LoVo (cell line): ENCODE measurements around the gene UGT2A1.
"Not testable (repeated sequence)": the region's sequence is repeated elsewhere in the genome, so short reads cannot be mapped to it uniquely, and the experiment has no call there.

Experiments
- DNase-seq: peaks from one replicate; pipeline ENCODE4 v3.0.0-alpha.2; 2016; ENCODE audit warnings: low spot score

UGT2A1 gene

DNA sequence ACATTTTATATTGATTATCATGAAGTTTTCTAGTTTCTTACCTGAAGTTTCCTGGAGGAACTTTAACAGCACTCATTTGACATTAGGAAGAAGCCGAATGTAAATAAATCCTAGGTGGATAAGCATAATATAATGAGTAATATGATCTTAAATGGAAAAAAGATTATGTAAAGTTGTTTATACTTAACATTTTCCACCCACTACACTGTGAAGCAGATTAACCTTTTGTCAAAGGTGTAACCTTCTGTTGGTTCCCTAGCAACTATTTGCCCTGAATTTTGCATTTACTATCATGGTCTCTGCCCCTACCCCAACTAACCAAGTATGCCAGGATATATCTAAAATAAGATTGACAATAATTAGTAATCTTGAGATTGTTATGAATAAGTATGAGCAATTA is at the start of gene UGT2A1:
Gene UGT2A1 (minus strand): TSS at position 101 of the 400 bp plus-strand sequence. CDS start 5,603 bp downstream, outside the sequence.
- no peak for DNase-seq

GRCh38 chr4:69702201-69702600 is 49.2 kb upstream of the UGT2A1 start:
- DNase-seq: no peak

DNA sequence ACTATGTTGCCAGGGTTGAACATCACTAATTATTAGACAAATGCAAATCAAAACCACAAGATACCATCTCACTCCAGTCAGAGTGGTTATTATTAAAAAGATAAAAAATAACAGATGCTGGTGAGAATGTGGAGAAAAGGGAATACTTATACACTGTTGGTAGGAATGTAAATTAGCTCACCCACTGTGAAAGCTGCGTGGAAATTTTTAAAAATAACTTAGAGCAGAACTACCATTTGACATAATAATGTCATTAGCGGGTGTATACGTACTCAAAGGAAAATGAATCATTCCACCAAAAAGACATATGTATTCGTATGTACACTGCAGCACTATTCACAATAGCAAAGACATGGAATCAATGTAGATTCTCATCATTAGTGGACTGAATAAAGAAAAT is 48.6 kb upstream of the UGT2A1 start:
- no peak for DNase-seq

DNA sequence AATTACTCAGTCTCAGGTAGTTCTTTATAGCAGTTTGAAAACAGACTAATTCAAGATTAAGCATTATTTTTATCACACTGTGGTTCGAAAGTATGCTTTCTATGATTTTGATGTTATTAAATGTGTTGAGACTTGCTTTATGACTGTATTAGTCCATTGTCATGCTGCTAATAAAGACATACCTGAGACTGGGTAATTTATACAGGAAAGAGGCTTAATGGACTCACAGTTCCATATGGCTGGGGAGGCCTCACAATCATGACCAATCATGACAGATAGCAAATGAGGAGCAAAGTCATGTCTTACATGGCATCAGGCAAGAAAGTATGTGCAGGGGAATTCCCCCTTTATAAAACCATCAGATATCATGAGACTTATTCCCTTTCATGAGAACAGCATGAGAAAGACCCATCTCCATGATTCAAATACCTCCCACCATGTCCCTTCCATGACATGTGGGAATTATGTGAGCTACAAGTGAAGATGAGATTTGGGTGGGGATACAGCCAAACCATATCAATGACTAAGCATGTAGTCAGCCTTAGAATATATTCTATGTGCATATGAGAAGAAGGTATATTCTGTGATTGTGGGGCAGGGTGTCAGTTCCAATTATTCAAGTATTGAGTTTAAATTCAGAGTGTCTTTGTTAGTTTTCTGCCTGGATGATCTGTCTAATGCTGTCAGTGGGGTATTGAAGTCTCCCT is 44.6 kb upstream of the UGT2A1 start:
- no peak for DNase-seq

GRCh38 chr4:69689599-69689998 is 36.6 kb upstream of the UGT2A1 start:
- peak; percentile 60 for DNase-seq

GRCh38 chr4:69684804-69685203 is 31.8 kb upstream of the UGT2A1 start:
- no peak for DNase-seq

DNA sequence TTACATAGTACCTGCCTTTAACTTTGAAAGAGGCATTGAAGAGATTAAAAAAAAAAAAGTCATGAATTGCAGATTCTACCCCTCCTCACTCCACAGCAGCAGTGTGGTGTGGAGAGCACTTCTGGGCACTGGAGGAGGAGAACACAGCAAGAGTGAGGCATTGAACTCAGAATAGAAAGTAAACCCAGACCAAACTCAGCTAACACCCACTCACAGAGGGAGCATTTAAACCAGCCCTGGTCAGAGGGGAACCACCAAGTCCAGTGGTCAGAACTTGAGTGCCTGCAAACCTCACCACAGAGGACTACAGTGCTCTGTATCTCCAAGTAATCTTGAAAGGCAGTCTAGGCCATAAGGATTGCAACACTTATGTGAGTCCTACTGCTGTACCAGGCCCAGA is 15.6 kb upstream of the UGT2A1 start:
- no peak for DNase-seq

DNA sequence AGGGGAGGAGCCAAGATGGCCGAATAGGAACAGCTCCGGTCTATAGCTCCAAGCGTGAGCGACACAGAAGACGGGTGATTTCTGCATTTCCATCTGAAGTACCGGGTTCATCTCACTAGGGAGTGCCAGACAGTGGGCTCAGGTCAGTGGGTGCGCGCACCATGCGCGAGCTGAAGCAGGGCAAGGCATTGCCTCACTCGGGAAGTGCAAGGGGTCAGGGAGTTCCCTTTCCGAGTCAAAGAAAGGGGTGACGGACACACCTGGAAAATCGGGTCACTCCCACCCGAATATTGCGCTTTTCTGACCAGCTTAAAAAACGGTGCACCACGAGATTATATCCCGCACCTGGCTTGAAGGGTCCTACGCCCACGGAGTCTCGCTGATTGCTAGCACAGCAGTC is 11.0 kb upstream of the UGT2A1 start:
- not testable (repeated sequence) for DNase-seq

- not testable (repeated sequence) for DNase-seq
These were observed 8.2 kb upstream of the UGT2A1 start for GRCh38 chr4:69661130-69661803.

- DNase-seq: no peak
These were observed 5.1 kb upstream of the UGT2A1 start for GRCh38 chr4:69658133-69658532.

DNA sequence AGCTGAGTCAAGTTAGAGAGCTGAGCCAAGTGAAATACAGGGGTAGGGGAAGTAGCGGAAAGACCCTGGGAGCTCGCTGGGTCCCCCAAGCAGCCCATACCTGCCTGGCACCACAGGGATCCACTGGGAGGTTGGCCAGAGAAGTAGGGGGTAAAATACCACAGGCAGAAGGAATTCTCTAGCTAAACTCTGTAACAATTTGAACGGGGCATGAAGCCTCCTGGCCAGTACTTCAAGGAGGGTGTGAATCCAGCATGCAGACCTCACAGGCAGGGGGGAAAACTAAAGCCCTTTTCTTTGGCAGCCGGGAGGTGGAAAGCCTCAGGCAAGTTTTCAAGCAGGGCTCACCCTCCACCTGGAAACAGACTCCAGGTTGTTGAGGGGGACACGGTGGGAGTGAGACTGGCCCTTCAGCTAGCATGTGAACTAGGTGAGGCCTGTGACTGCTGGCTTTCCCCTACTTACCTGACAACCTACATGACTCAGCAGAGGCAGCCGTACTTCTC is 3.7 kb upstream of the UGT2A1 start:
- DNase-seq: no peak

- DNase-seq: no peak
These were observed 2.2 kb downstream of the UGT2A1 start for GRCh38 chr4:69650872-69651271.

- no peak for DNase-seq
These were observed 3.4 kb downstream of the UGT2A1 start for GRCh38 chr4:69649629-69650028.

DNA sequence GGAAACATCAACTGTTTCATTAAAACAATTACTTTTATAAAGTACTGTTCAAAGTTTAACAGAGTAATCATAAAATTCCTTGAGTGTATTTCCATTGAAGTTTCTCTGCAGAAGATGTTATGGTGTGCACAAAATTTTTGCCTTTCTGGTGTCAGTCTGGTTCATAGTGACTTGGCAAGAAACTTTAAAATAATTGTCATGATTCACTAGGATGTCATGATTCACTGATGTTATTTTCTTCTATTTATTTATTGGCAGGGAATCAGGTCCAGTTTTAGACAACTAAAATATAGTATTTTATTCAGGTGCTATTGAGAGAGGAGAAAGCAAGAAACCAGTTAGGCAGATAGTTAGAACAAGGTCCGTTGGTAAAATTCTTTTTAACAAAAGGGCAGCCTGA is 3.8 kb downstream of the UGT2A1 start:
- no peak for DNase-seq

DNA sequence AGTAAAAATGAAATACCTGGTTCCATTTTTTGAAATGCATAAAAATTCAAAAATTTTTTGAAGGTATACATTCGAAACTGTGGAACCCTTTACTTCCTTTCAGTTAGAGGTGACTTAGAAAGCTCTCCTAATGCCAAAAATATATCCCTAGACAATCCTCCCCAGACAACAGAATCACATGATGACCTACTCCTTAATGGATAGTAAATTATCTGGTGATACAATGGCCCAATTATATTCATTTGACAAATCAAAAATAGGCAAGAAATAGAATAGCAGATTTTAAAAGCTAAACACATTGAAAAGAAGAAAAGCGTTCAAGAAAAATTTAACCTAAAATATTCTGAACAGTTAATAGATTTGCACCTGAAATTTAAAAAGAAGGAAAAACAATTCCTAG is 10.1 kb downstream of the UGT2A1 start:
- DNase-seq: no peak

DNA sequence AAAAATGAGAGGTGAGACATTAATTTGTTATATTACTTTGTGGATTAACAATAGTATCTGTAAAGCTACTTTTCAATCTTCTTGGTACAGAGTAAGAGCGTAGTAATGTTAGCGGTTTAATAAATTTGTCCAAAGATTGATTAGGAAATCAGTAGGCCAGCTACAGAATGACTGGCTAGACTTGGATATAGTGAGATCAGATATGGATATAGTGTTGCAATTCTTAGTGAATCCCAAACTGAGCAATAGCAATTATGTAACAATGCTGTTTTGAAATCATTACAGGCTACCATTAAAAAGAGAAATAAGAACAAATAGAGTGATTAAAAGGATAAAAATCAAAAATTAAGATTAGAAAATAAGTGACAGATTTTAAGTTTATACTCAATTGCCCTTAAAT is 12.8 kb downstream of the UGT2A1 start:
- no peak for DNase-seq

DNA sequence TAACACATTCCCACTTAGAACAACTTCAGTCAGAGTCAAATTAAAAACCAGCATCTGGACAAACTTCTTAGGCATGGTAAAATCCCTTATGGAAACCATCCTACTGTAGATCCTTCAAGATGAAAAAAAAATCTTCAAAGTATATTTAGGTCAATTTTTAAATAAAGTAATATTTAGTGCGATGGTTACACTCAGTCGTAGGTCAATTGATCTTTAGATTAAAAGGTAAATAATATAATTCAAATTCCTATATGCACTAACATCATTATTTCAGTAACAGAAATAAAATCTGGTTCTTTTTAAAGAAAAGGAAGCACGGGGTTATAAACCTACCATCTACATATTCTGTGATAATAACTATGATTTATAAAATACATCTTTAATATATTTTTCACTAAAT is 13.5 kb downstream of the UGT2A1 start, which contains the start of gene UGT2A2:
Gene UGT2A2 (minus strand): TSS at position 101 of the 400 bp plus-strand sequence. CDS start 2 bp downstream, at position 99.
- DNase-seq: no peak

- DNase-seq: peak; percentile 20
These were observed 35.9 kb downstream of the UGT2A1 start for GRCh38 chr4:69617083-69617694.

DNA sequence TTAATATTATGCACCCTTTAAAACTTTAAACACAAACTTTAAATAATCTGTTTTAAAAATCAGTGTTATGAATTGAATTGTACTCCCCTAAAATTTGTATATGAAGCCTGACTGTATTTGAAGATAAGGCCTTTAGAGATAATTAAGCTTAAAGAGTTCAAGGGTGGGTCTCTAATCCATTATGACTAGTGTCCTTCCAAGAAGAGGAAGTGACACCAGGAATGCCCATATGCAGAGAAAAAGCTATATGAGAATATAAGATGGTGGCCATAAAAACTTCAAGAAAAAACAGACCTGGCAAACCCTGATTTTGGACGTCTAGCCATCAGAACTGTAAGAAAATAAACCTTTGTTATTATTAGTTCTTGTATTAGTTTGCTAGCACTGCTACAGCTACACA is 42.6 kb downstream of the UGT2A1 start:
- DNase-seq: no peak

DNA sequence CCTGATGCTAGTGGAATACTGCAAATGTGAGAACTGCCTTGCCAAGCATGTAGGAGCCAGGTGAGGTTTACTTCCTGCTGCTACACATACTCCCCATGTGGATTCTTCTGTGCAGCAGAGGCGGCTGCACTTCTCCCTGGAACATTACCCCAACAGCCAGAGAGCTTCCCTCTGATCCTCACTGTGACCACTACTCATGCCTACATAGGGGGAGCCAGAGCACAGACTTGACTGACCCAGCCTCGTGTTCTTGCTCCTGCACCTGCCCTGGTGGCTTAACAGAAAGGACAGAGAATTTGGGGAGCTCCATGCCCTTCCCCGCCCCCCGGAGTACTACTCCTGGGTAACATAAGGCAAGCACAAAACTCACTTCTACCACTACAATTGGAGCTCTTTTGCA is 52.0 kb downstream of the UGT2A1 start:
- no peak for DNase-seq

DNA sequence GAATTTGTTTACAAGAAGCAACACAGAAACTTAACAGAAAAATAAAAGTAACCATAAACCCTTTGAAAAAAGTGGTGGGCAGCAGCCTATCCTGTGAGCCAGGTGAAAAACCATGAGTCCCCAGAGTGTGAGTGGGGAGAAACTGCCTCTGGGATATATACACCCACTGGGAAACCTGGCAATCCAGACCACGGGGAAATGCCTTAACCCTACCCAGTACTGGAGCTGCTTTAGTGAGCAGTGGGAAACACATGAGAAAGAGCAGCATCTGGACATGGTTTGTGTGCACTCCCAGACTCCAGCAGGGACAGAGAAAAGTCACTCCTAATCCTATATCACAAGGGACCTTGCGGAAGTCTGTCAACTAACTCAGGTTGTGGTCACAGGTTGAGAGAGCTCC is 53.0 kb downstream of the UGT2A1 start:
- no peak for DNase-seq

DNA sequence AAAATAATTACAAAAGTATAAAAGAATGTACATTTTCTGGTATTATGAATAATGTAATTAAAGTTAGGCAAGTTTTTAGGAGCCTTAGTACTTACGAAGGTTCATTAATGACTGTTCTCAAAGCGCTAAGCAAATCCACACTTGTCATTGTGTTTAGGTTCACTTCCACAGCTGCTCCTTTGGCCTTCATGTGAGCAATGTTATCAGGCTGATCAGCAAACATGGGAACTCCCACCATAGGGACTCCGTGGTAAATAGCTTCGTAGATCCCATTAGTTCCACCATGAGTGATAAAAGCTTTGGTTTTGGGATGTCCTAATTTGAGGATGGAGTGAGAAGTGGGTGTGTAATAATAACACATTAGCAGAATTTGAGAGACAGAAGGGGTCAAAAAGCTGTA is 58.7 kb downstream of the UGT2A1 start:
- no peak for DNase-seq

DNA sequence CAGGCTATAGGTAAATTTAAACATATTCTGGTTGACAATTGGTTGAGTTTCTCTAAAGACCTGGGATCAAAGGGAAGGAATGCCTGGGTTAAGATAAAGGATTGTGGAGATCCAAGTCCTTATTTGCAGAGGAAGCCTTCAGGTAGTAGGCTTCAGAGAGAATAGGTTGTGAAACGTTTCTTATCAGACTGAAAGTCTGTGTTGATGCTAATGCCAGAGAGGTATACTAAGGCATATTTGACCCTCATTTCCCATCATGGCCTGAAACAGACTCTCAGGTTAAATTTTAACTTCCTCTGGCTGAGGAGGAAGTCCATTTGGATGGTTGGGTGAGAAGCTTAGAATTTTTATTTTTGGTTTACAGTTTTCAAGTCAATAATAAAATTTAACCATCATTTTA is 61.7 kb downstream of the UGT2A1 start:
- no peak for DNase-seq
